Upper lobe of left lung (tissue), 4 donors: ENCODE data around the gene TMEM51.
"Not testable (repeated sequence)": the region's sequence is repeated elsewhere in the genome, so short reads cannot be mapped to it uniquely, and the experiment has no call there.

Experiments
- EP300 ChIP-seq, 4 donors: sonication (generic); formaldehyde crosslinking; IDR thresholded peaks; one replicate each; pipeline ENCODE4 v1.5.1; 2017; ENCODE audit warnings: antibody characterized with exemption in 4 of 4, control low read depth in 2 of 4
- POLR2A ChIP-seq, 4 donors: fragments of 450-650 bp; IDR thresholded peaks; one replicate each; pipeline ENCODE4 v1.5.1; 2016 to 2017; ENCODE audit warnings: antibody characterized with exemption in 4 of 4, mild to moderate bottlenecking in 2 of 4
- TF ChIP-seq, protein P1 (sequence below), 6 experiments: fragments of 450-650 bp in 4 of 6; fragments of 200-600 bp in 2 of 6; sonication (generic) in 2 of 6; IDR thresholded peaks; one replicate each; pipeline ENCODE4 v1.5.1; 2016 to 2019; ENCODE audit warnings: antibody characterized with exemption in 6 of 6

DNA sequence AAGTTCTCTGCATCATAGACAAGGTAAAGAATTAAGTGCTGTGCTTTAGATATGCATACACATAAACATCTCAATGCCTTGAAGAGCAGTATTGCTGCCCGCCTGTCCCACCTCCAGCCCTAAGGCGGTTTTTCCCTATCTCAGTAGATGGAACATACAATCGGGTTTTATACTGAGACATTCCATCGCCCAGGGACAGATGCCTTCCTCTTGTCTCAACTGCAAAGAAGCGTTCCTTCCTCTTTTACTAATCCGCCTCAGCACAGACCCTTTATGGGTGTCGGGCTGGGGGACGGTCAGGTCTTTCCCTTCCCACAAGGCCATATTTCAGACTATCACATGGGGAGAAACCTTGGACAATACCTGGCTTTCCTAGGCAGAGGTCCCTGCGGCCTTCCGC lies 17.9 kb upstream of the TMEM51 start:
- TF ChIP-seq, protein P1, sequence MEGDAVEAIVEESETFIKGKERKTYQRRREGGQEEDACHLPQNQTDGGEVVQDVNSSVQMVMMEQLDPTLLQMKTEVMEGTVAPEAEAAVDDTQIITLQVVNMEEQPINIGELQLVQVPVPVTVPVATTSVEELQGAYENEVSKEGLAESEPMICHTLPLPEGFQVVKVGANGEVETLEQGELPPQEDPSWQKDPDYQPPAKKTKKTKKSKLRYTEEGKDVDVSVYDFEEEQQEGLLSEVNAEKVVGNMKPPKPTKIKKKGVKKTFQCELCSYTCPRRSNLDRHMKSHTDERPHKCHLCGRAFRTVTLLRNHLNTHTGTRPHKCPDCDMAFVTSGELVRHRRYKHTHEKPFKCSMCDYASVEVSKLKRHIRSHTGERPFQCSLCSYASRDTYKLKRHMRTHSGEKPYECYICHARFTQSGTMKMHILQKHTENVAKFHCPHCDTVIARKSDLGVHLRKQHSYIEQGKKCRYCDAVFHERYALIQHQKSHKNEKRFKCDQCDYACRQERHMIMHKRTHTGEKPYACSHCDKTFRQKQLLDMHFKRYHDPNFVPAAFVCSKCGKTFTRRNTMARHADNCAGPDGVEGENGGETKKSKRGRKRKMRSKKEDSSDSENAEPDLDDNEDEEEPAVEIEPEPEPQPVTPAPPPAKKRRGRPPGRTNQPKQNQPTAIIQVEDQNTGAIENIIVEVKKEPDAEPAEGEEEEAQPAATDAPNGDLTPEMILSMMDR (IDR thresholded peaks at IDR 0.05) = not testable (repeated sequence)
- TF ChIP-seq POLR2A, EP300 (IDR thresholded peaks at IDR 0.05): not testable (repeated sequence)
